Keratinocyte (primary cell): ENCODE measurements around the gene DIAPH3. TPM values are rescaled to one million over a fixed set of nuclear protein-coding genes. Genes with fewer than 3 reads are reported as not detected.

ENCODE experiments used
- DNase-seq: peaks from one replicate; pipeline ENCODE4 v3.0.0-alpha.2; 2011; ENCODE audit warnings: low read depth, missing footprints, low spot score
- FAIRE-seq: peaks from 2 replicates; lab custom pipeline; 2011; peaks lifted over from hg19 to GRCh38; lab: Jason Lieb, UNC
- H2AFZ ChIP-seq: 2 replicates; pipeline ENCODE4 v1.6.0; 2012; ENCODE audit warnings: low read length, control low read depth, inconsistent platforms; ENCODE audit not compliant: control insufficient read depth
- H3K27ac ChIP-seq: 2 replicates; pipeline ENCODE4 v1.5.1; 2011; ENCODE audit warnings: low read length; ENCODE audit not compliant: control insufficient read depth, insufficient read depth
- H3K27me3 ChIP-seq: 3 replicates; pipeline ENCODE4 v1.6.0; 2011; ENCODE audit warnings: low read length; ENCODE audit not compliant: control insufficient read depth, insufficient read depth; ENCODE audit errors: extremely low read depth
- H3K36me3 ChIP-seq, 2 experiments: 2 replicates in 1 of 2; 3 replicates in 1 of 2; pipeline ENCODE4 v1.5.1; 2011; ENCODE audit warnings: low read length in 2 of 2, mild to moderate bottlenecking in 1 of 2; ENCODE audit not compliant: control insufficient read depth in 2 of 2, insufficient read depth in 2 of 2; ENCODE audit errors: extremely low read depth in 1 of 2
- H3K4me1 ChIP-seq: 3 replicates; pipeline ENCODE4 v1.5.1; 2011; ENCODE audit warnings: low read length; ENCODE audit not compliant: control insufficient read depth, insufficient read depth; ENCODE audit errors: extremely low read depth
- H3K4me2 ChIP-seq: 3 replicates; pipeline ENCODE4 v1.6.0; 2011; ENCODE audit warnings: low read depth, low read length; ENCODE audit not compliant: control insufficient read depth, insufficient read depth; ENCODE audit errors: extremely low read depth
- H3K4me3 ChIP-seq, 3 experiments: fragments of 200-600 bp in 1 of 3; sonication (generic) in 1 of 3; 2 replicates in 2 of 3; 3 replicates in 1 of 3; pipeline ENCODE4 v1.5.1; 2011 to 2016; ENCODE audit warnings: low read length in 3 of 3, mild to moderate bottlenecking in 3 of 3, control low read depth in 2 of 3, inconsistent platforms in 1 of 3, low read depth in 1 of 3, mixed read lengths in 1 of 3, mixed run types in 1 of 3, moderate library complexity in 1 of 3; ENCODE audit not compliant: control insufficient read depth in 2 of 3, insufficient read depth in 2 of 3; ENCODE audit errors: extremely low read depth in 1 of 3
- H3K79me2 ChIP-seq: 2 replicates; pipeline ENCODE4 v1.6.0; 2012; ENCODE audit warnings: low read length; ENCODE audit not compliant: control insufficient read depth, insufficient read depth
- H3K9ac ChIP-seq: 3 replicates; pipeline ENCODE4 v1.6.0; 2011; ENCODE audit warnings: low read length; ENCODE audit not compliant: control insufficient read depth, insufficient read depth; ENCODE audit errors: extremely low read depth
- H3K9me1 ChIP-seq: 3 replicates; pipeline ENCODE4 v1.6.0; 2011; ENCODE audit warnings: low read length; ENCODE audit not compliant: control insufficient read depth, insufficient read depth; ENCODE audit errors: extremely low read depth
- H3K9me3 ChIP-seq: 2 replicates; pipeline ENCODE4 v1.5.1; 2012; ENCODE audit warnings: low read depth, low read length; ENCODE audit not compliant: control insufficient read depth
- H4K20me1 ChIP-seq: 3 replicates; pipeline ENCODE4 v1.6.0; 2011; ENCODE audit warnings: low read length; ENCODE audit not compliant: control insufficient read depth, insufficient read depth; ENCODE audit errors: extremely low read depth
- EZH2 ChIP-seq: IDR thresholded peaks from one replicate; pipeline ENCODE4 v1.6.1; 2012; ENCODE audit warnings: inconsistent platforms, mild to moderate bottlenecking, low read length, moderate library complexity
- dilution Hi-C: fragments of 300-500 bp; cut with MboI; formaldehyde crosslinking; loops from one replicate; pipeline ENCODE4 v1.7.0; 2020; ENCODE audit warnings: low sequenced_read_pairs; ENCODE audit not compliant: extremely low pct_ligation_motif_present
- polyA plus RNA-seq, 5 experiments: library from polyadenylated mRNA; depleted of rRNA in 3 of 5; stranded (reverse) in 3 of 5; stranded (forward) in 1 of 5; unstranded in 1 of 5; fragments of >200 nt; gene quantifications; 1 replicate in 1 of 5; 2 replicates in 3 of 5; 3 replicates in 1 of 5; pipeline versions ENCODE4 v1.2.1 to v1.2.3, GENCODE V29; 2011 to 2012; ENCODE audit warnings: missing spikeins in 2 of 5, low read depth in 1 of 5, low replicate concordance in 1 of 5
- TF ChIP-seq, protein P1 (sequence below), 3 experiments: IDR thresholded peaks in 1 of 3; conservative IDR thresholded peaks in 1 of 3; optimal IDR thresholded peaks in 1 of 3; 2 replicates in 2 of 3; 3 replicates in 1 of 3; pipeline versions ENCODE3 to v1.5.1; 2011; ENCODE audit warnings: low read length in 3 of 3, mild to moderate bottlenecking in 3 of 3, moderate library complexity in 2 of 3, control low read depth in 1 of 3, inconsistent platforms in 1 of 3; ENCODE audit not compliant: insufficient read depth in 2 of 3; ENCODE audit errors: extremely low read depth in 1 of 3

Gene DIAPH3
- polyA plus RNA-seq, 1 donor (not counting 4 experiments of a cell fraction or from before 2014, with no cell fraction given), result 9.0 TPM

- dilution Hi-C loops, result no loop called here
- Histone ChIP-seq H3K27ac (no peak overlapping the region), H3K4me1 (no peaks in the 10 kb centered on the region), H3K9ac (no peak overlapping the region), H3K4me3 (no peak overlapping the region), H3K36me3 (no peaks in the 10 kb centered on the region), H2AFZ (no peak overlapping the region), H4K20me1 (no peaks in the 10 kb centered on the region), H3K4me2 (no peak overlapping the region), H3K79me2 (no peaks in the 10 kb centered on the region), H3K9me3 (no peaks in the 10 kb centered on the region), H3K27me3 (no peaks in the 10 kb centered on the region), H3K9me1 (no peaks in the 10 kb centered on the region)
- FAIRE-seq (no peak), DNase-seq (no peak)
- TF ChIP-seq, protein P1, sequence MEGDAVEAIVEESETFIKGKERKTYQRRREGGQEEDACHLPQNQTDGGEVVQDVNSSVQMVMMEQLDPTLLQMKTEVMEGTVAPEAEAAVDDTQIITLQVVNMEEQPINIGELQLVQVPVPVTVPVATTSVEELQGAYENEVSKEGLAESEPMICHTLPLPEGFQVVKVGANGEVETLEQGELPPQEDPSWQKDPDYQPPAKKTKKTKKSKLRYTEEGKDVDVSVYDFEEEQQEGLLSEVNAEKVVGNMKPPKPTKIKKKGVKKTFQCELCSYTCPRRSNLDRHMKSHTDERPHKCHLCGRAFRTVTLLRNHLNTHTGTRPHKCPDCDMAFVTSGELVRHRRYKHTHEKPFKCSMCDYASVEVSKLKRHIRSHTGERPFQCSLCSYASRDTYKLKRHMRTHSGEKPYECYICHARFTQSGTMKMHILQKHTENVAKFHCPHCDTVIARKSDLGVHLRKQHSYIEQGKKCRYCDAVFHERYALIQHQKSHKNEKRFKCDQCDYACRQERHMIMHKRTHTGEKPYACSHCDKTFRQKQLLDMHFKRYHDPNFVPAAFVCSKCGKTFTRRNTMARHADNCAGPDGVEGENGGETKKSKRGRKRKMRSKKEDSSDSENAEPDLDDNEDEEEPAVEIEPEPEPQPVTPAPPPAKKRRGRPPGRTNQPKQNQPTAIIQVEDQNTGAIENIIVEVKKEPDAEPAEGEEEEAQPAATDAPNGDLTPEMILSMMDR (optimal IDR thresholded peaks at IDR 0.05 in 1 of 3, IDR thresholded peaks at IDR 0.05 in 1 of 3, conservative IDR thresholded peaks at IDR 0.05 in 1 of 3; ENCODE audit: extremely low read depth in 1 of 3, insufficient read depth in 2 of 3, low read length in 3 of 3), result no peak
- TF ChIP-seq EZH2, result no peak
Observed at GRCh38 chr13:59957438-59957837, 206.3 kb downstream of the DIAPH3 start.

- H3K36me3 ChIP-seq, result no peaks in the 10 kb centered on the region
- no peak overlapping the region for H3K27ac ChIP-seq
- H3K27me3 ChIP-seq, result no peaks in the 10 kb centered on the region
- H2AFZ ChIP-seq, result no peak overlapping the region
- no peak overlapping the region for H3K9ac ChIP-seq
- no peaks in the 10 kb centered on the region for H3K9me1 ChIP-seq
- DNase-seq (no peak), FAIRE-seq (no peak)
- H3K79me2 ChIP-seq, result no peaks in the 10 kb centered on the region
- no peaks in the 10 kb centered on the region for H3K9me3 ChIP-seq
- no peak for TF ChIP-seq EZH2
- TF ChIP-seq, protein P1 (optimal IDR thresholded peaks at IDR 0.05 in 1 of 3, IDR thresholded peaks at IDR 0.05 in 1 of 3, conservative IDR thresholded peaks at IDR 0.05 in 1 of 3; ENCODE audit: extremely low read depth in 1 of 3, insufficient read depth in 2 of 3, low read length in 3 of 3), result no peak
- no peak overlapping the region for H3K4me2 ChIP-seq
- H4K20me1 ChIP-seq, result no peaks in the 10 kb centered on the region
- H3K4me3 ChIP-seq, result no peak overlapping the region
- dilution Hi-C loops, result no loop called here
- no peaks in the 10 kb centered on the region for H3K4me1 ChIP-seq
Observed at GRCh38 chr13:59954601-59955000, 209.1 kb downstream of the DIAPH3 start.
